Activated naive CD4-positive, alpha-beta T cell treated with anti-CD3 and anti-CD28 coated beads, Interleukin-2, amount 50 U/mL, for 72 hours (primary cell): ENCODE results near the gene SNRPN. TPM values are rescaled to one million over a fixed set of nuclear protein-coding genes. Genes with fewer than 3 reads are reported as not detected.

Source experiments
- total RNA-seq, 2 donors: library from RNA; stranded (reverse); gene quantifications; one replicate each; pipeline ENCODE4 v1.2.3, GENCODE V29; 2022

Gene SNRPN
- total RNA-seq, 2 donors from 2014 or later: 48.1 to 58.7 TPM

Other genes starting within 250 kb of the SNRPN start
- gene SNURF, start within 50 bp of the SNRPN start, total RNA-seq: 10 to 100 TPM; 17.2 to 30.7 TPM